ENCODE data around the gene PLAGL1.

PLAGL1 gene

DNA sequence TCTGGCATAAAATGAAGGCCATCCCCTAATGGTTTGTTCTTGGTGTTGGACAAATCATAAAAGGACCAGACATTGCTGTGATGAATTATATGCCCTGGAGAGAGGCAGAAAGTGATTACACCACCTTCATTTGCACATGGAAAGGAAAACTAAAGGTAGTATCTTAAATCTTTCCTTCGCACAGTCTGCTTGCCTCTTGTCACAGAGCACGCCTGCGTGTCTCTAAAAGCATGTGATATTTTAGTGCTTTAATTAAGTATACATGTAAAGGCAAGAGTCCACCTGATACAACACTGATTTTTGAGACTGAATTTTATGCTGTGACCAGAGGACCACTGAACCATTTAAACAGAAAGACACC is 28.8 kb upstream of the PLAGL1 start:
- TF ChIP-seq, protein P1, sequence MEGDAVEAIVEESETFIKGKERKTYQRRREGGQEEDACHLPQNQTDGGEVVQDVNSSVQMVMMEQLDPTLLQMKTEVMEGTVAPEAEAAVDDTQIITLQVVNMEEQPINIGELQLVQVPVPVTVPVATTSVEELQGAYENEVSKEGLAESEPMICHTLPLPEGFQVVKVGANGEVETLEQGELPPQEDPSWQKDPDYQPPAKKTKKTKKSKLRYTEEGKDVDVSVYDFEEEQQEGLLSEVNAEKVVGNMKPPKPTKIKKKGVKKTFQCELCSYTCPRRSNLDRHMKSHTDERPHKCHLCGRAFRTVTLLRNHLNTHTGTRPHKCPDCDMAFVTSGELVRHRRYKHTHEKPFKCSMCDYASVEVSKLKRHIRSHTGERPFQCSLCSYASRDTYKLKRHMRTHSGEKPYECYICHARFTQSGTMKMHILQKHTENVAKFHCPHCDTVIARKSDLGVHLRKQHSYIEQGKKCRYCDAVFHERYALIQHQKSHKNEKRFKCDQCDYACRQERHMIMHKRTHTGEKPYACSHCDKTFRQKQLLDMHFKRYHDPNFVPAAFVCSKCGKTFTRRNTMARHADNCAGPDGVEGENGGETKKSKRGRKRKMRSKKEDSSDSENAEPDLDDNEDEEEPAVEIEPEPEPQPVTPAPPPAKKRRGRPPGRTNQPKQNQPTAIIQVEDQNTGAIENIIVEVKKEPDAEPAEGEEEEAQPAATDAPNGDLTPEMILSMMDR (IDR thresholded peaks at IDR 0.05; ENCODE audit: low read depth, low read length, missing control alignments), result no peak
- H3K4me3 ChIP-seq (replicated peaks; ENCODE audit: low read depth, low read length), result no peak overlapping the region
- no peak for DNase-seq (ENCODE audit: extremely low read depth, low read depth)

DNA sequence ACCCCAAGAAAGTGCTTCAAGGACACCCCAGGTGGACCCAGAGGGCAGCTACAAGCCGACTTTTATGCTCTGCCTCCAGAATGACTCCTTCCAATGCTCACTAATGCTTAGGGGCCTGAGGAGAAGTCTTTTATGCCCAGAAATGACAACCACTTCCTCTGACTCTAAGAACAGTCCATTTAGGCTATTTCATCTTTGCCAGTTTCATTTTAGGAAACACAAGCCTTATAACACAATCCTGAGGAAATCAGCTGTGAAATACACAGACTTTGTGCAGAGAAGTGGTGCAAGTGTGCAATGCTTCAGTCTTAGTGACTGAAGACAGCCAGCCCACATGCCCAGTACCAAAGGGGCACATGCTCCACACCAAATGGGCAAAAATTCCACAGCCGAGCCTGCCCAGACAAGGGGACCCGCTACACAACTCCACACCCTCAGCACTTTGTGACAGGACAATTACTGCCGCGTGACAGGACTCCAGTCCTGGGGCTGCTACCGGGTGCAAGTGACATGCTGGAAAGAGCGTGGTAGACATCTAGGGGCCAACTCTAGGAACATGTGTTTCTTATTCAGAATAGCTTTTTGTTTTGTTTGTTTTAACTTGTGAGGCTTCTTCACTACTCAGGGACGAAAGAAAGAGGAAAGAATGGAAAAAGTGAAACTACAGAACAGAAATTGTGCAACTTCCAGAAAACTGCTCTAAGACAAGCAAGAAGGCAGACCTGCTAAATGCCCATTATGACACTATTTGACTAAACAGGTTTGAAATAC is 28.2 kb upstream of the PLAGL1 start:
- no peak overlapping the region for H3K4me3 ChIP-seq (replicated peaks; ENCODE audit: low read depth, low read length)
- peak; percentile 35 for DNase-seq (ENCODE audit: extremely low read depth, low read depth)
- TF ChIP-seq, protein P1 (IDR thresholded peaks at IDR 0.05; ENCODE audit: low read depth, low read length, missing control alignments), result no peak

DNA sequence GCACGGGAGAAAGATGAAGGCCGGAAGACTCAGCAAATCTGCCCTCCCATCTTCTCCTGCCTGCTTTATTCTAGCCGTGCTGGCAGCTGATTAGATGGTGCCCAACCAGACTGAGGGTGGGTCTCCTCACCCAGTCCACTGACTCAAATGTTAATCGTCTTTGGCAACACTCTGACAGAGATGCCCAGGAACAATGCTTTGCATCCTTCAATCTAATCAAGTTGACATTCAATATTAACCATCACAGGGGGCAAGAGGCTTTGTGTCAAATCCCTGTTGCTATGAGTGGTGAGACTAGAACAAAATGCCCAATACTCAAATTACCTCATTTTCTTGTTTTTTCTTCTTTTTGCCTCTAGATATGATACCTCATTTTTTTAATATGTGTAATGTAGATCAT is 27.4 kb upstream of the PLAGL1 start:
- TF ChIP-seq, protein P1 (IDR thresholded peaks at IDR 0.05; ENCODE audit: low read depth, low read length, missing control alignments), result no peak
- DNase-seq (ENCODE audit: extremely low read depth, low read depth), result no peak
- H3K4me3 ChIP-seq (replicated peaks; ENCODE audit: low read depth, low read length), result no peak overlapping the region

DNA sequence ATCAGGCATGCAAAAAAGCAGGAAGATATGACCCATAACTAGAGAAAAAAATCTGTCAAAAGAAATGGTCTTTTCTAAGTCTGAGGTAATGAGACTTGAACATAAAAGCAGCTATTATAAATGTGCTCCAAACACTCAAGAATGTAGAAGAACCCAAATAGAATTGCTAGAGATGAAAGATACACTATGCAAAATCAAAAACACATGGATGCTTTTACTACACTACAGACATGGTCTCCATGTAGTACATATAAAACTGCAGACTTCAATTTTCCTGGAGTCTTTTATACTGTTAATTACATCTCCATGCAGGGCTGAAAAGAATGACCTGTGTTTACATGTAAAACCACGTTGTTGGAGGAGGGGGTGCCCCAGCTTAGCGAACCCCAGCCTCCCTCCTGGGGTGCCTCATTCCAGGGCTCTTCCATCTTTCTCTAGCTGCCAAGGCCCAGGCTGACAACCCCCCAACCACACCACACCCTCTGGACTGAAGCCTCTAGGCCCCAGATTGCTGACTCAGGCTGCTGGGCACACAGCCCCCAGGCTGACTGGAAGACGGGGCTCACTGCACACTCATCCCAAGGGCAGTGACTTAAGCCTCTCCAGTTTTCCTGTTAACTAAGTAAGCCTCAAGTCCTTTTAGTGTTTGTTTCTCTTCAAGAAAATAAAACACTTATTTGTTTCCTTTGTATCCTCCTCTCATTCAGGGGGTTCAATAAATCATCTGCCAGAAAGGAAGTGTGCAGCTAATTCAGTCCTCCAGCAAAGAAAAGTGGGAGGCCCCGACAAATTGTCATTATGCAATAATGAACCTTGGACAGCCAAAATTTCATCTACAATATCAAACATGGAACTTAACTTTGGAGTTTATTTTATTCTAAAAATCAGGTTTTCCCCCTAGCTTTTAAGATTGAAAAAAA is 26.0 kb upstream of the PLAGL1 start:
- DNase-seq (ENCODE audit: extremely low read depth, low read depth), result peak; percentile 68
- H3K4me3 ChIP-seq (replicated peaks; ENCODE audit: low read depth, low read length), result no peak overlapping the region
- TF ChIP-seq, protein P1 (IDR thresholded peaks at IDR 0.05; ENCODE audit: low read depth, low read length, missing control alignments), result no peak

DNA sequence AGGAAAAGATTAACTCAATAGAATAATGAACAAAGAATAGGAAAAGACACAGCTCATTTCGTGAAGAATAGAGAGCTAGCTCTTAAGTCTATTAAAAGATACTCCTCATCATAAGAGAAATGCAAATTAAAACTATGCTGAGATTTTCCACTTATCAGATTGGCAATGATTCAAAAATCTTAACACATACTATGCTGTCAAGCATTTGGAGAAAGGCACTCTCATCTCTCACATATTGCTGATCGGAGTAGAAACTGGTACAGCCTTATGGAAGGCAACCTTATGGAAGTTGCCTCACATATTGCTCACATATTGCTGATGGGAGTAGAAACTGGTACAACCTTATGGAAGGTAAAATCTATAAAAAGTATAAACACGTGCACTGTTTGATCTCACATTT is 21.4 kb upstream of the PLAGL1 start:
- no peak for DNase-seq (ENCODE audit: extremely low read depth, low read depth)
- H3K4me3 ChIP-seq (replicated peaks; ENCODE audit: low read depth, low read length), result no peak overlapping the region
- TF ChIP-seq, protein P1 (IDR thresholded peaks at IDR 0.05; ENCODE audit: low read depth, low read length, missing control alignments), result no peak

DNA sequence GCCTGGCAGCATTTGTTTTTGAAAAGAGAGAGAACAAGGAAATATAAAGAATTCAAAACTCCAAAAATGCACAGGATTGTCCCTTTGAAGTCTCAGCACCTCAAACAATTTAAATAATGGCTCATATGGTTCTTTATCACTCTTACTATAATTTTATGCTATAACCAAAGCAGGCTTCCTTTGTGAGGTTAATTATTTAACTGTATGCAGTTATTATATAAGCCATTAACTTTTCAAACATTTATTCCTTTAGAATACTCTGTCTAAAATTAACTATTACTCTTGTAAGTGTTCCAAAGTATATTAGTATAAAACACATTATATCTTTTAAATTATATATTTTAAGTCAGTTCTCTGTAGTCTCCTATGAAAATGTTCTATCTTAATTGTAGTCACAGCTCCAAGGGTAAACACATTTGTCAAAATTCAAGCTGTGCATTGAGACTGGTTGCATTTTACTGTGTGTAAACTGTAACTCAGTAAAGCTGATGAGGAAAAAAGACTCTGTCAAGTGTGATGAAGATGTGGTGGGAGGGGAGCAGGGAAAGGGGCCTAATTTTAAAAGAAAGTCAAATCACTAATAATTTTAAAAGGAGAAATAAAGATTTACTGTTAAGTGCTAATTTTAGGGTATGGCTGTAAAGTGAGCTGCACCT is 20.0 kb upstream of the PLAGL1 start:
- no peak for DNase-seq (ENCODE audit: extremely low read depth, low read depth)
- no peak overlapping the region for H3K4me3 ChIP-seq (replicated peaks; ENCODE audit: low read depth, low read length)
- TF ChIP-seq, protein P1 (IDR thresholded peaks at IDR 0.05; ENCODE audit: low read depth, low read length, missing control alignments), result no peak

Measured in HFF-Myc (cell line).